ENCODE measurements around the gene VPS35L. TPM values are rescaled to one million over a fixed set of nuclear protein-coding genes. Genes with fewer than 3 reads are reported as not detected.
A peak's percentile ranks its signal among the peaks of the same experiment; 100 is the strongest.

The VPS35L gene
- total and polyA plus RNA-seq, 2 of the 13 experiments (the other 11 are each of a cell fraction or from before 2014, with no cell fraction given): 1.4 to 1.6 TPM

DNA sequence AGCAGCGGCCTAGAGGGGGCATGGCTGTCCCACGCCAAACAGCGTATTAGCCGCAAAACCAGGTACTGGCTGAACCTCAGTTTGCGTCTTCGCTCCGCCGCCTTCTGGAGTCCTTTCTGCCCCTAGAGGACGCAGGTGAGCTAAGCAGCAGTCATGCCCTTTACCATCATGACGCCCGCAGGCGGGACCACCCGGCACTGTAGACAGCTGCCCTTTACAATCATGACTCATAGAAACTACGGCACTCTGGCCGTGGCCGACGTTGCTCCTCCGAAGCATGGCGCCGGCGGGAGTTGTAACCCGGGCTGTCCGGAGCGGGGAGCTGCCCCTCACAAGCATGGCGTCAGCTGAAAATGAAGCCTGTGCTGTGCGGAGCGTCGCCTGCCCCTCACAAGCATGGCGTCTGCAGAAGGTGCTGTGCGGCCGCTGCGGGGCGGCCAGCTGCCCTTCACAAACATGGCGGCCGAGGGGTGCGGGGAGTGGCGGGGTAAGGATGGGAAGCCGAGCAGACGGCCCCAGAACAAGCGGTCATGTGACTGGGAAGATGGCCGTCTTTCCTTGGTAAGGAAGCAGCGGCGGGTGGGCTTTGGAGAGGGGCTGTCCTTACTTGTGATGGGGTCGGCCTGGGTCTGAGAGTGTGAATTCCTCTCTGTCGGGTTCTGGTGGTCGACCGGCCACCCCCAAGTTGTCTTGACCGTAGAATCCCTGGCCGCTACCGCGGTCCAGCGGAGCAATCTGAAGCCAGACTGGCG lies at the start of gene VPS35L (continued):
- TF ChIP-seq, protein P1, sequence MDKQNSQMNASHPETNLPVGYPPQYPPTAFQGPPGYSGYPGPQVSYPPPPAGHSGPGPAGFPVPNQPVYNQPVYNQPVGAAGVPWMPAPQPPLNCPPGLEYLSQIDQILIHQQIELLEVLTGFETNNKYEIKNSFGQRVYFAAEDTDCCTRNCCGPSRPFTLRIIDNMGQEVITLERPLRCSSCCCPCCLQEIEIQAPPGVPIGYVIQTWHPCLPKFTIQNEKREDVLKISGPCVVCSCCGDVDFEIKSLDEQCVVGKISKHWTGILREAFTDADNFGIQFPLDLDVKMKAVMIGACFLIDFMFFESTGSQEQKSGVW (CRISPR knock-in tag; IDR thresholded peaks at IDR 0.05; ENCODE audit: borderline replicate concordance): peak; percentile 27; the same call in 1 of the 2 replicates
- TF ChIP-seq TAF15 (IDR thresholded peaks at IDR 0.05; ENCODE audit: low read depth, low read length, poor library complexity, severe bottlenecking) (peak; percentile 49), XBP1 (CRISPR knock-in tag; IDR thresholded peaks at IDR 0.05) (0 out of 2 replicates have a peak, but pooled peaks have one; percentile 18), ZNF780A (CRISPR knock-in tag; IDR thresholded peaks at IDR 0.05) (no peak), EZH2 (conservative IDR thresholded peaks at IDR 0.05; ENCODE audit: low read depth, low read length) (no peak; the same call in 1 of the 2 replicates), PAF1 (CRISPR knock-in tag; IDR thresholded peaks at IDR 0.05) (no peak), ZNF644 (CRISPR knock-in tag; IDR thresholded peaks at IDR 0.05; ENCODE audit: low read depth) (peak; percentile 90), ATAD3A (CRISPR knock-in tag; IDR thresholded peaks at IDR 0.05) (0 out of 2 replicates have a peak, but pooled peaks have one; percentile 14), ZNF260 (CRISPR knock-in tag; IDR thresholded peaks at IDR 0.05; ENCODE audit: borderline replicate concordance, low read depth) (no peak), ZNF558 (CRISPR knock-in tag; IDR thresholded peaks at IDR 0.05; ENCODE audit: borderline replicate concordance) (peak; percentile 71; the same call in 1 of the 2 replicates), HNRNPUL1 (IDR thresholded peaks at IDR 0.05; ENCODE audit: low read depth, low read length) (no peak), ZNF788 (CRISPR knock-in tag; IDR thresholded peaks at IDR 0.05; ENCODE audit: borderline replicate concordance) (peak; percentile 96), ZNF138 (CRISPR knock-in tag; IDR thresholded peaks at IDR 0.05; ENCODE audit: low read depth) (peak; percentile 86; the same call in 1 of the 2 replicates), NFYB (CRISPR knock-in tag; IDR thresholded peaks at IDR 0.05) (peak; percentile 49), SP140L (CRISPR knock-in tag; IDR thresholded peaks at IDR 0.05; ENCODE audit: borderline replicate concordance) (no peak), ZNF878 (CRISPR knock-in tag; IDR thresholded peaks at IDR 0.05) (no peak; the same call in 1 of the 2 replicates)
- TF ChIP-seq, protein P2, sequence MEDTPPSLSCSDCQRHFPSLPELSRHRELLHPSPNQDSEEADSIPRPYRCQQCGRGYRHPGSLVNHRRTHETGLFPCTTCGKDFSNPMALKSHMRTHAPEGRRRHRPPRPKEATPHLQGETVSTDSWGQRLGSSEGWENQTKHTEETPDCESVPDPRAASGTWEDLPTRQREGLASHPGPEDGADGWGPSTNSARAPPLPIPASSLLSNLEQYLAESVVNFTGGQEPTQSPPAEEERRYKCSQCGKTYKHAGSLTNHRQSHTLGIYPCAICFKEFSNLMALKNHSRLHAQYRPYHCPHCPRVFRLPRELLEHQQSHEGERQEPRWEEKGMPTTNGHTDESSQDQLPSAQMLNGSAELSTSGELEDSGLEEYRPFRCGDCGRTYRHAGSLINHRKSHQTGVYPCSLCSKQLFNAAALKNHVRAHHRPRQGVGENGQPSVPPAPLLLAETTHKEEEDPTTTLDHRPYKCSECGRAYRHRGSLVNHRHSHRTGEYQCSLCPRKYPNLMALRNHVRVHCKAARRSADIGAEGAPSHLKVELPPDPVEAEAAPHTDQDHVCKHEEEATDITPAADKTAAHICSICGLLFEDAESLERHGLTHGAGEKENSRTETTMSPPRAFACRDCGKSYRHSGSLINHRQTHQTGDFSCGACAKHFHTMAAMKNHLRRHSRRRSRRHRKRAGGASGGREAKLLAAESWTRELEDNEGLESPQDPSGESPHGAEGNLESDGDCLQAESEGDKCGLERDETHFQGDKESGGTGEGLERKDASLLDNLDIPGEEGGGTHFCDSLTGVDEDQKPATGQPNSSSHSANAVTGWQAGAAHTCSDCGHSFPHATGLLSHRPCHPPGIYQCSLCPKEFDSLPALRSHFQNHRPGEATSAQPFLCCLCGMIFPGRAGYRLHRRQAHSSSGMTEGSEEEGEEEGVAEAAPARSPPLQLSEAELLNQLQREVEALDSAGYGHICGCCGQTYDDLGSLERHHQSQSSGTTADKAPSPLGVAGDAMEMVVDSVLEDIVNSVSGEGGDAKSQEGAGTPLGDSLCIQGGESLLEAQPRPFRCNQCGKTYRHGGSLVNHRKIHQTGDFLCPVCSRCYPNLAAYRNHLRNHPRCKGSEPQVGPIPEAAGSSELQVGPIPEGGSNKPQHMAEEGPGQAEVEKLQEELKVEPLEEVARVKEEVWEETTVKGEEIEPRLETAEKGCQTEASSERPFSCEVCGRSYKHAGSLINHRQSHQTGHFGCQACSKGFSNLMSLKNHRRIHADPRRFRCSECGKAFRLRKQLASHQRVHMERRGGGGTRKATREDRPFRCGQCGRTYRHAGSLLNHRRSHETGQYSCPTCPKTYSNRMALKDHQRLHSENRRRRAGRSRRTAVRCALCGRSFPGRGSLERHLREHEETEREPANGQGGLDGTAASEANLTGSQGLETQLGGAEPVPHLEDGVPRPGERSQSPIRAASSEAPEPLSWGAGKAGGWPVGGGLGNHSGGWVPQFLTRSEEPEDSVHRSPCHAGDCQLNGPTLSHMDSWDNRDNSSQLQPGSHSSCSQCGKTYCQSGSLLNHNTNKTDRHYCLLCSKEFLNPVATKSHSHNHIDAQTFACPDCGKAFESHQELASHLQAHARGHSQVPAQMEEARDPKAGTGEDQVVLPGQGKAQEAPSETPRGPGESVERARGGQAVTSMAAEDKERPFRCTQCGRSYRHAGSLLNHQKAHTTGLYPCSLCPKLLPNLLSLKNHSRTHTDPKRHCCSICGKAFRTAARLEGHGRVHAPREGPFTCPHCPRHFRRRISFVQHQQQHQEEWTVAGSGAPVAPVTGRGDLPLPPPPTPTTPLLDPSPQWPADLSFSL (CRISPR knock-in tag; IDR thresholded peaks at IDR 0.05): no peak
- TF ChIP-seq, protein P3, sequence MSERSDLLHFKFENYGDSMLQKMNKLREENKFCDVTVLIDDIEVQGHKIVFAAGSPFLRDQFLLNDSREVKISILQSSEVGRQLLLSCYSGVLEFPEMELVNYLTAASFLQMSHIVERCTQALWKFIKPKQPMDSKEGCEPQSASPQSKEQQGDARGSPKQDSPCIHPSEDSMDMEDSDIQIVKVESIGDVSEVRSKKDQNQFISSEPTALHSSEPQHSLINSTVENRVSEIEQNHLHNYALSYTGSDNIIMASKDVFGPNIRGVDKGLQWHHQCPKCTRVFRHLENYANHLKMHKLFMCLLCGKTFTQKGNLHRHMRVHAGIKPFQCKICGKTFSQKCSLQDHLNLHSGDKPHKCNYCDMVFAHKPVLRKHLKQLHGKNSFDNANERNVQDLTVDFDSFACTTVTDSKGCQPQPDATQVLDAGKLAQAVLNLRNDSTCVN (CRISPR knock-in tag; IDR thresholded peaks at IDR 0.05; ENCODE audit: borderline replicate concordance): peak; percentile 87

Measured in HepG2 (cell line).